HG02763 (cell line): ENCODE data around the gene ANKRD13B.

Source experiments
- ATAC-seq: cut with Tn5 transposase; IDR thresholded peaks from one replicate; pipeline ENCODE4 v1.9.1; 2021; ENCODE audit warnings: mild to moderate bottlenecking, moderate library complexity; ENCODE audit not compliant: unreplicated experiment

ANKRD13B gene

DNA sequence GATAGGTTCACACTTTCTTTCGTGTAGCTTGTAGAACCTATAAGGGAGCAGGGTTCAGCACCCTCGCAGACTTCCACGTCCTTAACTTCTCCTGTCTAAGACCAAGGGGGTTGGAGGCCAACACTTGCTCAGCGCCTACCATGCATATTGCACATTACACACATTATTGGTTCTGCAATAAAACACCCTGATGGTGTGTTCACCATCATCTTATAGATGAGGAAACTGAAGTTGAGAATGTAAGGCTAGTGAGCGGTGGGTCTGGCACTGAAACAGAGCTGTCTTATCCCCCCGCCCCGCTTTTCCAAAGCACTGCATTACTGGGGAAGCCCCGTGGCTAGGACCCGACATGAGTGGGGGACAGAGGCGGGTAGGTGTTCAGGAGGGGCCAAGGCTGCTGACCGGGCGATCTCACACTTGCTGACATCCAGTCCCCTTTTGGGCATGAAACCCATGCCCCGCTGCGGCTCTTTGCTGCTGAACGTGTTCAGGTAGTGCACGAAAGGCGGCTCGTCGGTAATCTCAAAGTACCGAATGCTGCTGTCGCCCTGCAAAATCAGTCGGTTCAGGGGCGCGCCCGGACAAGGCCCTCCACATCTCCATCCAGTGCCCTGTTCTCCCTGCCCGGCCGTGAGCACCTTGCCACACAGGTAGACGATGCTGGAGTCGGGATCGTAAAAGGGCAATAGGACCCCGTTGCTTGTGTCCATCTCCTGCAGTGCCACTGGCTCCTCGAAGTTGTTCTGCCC is 23.5 kb downstream of the ANKRD13B start:
- no peak for ATAC-seq

DNA sequence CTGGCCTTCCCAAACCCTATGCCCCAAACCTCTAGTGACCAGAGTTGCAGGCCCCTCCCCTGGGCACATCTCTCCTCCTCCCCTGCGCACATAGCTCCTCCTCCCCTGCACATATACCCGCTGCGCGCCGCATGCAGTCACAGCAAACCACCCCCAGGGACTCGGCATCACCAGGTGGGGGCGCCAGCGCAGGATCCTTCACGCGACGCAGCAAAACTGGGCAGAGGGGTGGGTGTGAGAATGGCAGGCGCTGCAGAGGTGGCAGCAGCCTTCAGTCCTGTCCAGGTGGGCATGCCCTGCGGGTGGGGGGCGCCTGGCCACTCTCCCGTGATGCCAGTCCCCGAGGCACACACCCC is 24.2 kb downstream of the ANKRD13B start:
- ATAC-seq, result no peak

DNA sequence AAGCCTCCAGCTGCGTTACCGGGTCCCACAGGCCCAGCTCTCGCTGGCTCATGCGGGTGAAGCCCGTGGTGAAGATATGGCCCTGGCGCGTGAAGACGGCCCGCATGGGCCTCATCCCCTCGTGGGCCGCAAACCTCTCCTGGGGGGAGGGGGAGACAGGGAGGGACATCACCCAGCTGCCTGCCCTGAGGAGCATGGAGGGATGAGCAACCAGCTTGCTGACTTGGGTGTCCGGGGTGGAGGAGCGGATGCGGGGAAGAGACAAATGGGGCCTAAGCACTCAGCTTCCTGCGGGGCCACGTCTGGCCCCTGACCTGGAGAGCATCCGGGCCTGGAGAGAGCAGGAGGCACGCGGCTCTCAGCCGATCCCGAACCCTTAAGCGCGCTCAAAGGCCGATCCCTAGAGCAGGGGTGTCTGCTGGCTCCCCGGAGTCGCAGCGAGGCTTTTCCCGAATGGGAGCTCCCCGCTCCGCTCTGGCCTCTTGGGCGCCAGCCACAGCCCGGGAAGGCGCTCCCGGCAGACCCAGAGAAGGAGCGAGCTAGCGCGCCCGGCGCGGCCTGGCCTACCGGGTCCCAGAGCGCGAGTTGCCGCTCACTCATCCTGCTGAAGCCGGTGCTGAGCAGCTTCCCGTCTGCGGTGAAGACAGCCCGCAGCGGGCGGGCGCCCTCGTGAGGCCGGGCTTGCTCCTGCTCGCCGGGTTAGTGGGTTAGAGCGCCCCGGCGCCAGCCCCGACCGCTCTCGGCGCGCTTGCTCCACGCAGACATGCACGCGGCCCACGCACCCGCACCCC is 24.7 kb downstream of the ANKRD13B start:
- no peak for ATAC-seq

DNA sequence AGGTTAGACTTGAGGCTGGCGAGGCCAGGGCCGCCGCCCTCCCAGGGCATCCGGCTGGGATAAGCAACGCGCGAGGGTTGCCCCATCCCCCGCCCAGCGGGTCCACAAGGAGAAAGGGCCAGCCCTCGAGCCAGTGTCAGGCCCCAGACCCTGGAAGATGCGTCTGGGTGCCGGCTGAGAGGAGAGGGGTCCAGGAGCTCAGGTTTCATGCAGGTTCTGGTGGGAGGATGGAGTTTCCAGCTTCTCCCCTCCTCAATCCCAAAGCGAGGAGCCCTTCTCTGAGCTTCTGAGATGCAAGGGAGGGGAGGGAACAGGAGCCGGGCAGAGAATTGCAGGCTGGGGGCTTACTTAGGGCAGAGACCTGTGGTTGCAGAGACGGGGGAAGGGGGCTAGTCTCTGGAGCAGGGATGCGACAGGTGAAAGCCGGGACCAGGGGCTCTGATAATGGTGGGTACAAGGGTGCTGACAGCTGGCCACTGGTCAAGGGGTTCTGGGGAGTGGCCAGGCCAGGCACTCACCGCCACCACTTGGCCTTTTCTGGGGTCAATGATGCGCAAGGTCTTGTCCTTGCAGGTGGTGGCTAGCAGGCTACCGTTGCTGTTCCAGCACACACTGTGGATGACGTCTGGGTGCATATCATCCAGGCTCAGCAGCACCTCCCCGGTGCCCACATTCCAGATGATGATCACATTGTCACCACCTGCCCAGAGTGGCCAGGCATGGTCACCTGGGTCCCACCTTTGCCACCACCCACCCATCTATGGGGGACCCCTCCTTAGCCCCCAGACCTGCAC is 25.5 kb downstream of the ANKRD13B start:
- no peak for ATAC-seq

DNA sequence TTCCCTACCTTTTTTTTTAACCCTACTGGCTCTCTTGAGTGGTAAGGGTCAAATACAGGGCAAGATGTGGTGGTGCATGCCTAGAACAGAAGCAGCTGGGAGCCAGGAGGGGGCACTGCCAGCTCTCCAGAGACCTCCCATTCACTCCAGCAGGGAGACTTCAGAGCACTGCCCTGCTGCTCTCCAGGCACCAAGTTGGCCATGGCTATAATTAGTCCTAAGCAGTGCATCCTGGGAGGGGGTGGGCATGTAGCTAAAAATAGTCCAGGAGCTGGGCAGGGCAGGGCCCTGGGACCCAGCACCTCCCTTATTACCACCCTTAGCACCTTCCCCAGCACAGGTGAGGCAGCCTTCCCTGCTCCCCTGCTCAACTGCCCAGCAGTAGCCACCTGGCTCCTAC is 26.3 kb downstream of the ANKRD13B start:
- ATAC-seq, result no peak

DNA sequence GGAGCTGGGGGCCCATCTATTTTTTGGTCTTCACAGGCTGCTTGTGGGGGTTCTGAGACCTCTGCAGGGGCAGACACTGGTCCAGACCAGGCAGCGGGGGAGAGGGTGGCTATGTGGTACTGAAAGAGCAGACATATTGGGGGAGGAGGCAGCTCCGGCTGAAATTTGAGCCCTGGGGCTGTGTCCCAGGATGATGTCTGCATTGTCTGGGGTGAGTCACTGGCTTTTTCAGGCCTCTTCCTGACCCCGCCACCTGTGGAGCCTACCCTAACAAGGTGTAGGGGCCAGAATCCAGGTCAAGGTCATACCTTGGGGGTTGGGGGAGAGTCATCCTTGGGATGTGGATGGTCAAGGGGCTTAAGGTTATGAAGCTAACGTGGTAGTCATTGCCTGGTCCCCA is 27.3 kb downstream of the ANKRD13B start:
- no peak for ATAC-seq

DNA sequence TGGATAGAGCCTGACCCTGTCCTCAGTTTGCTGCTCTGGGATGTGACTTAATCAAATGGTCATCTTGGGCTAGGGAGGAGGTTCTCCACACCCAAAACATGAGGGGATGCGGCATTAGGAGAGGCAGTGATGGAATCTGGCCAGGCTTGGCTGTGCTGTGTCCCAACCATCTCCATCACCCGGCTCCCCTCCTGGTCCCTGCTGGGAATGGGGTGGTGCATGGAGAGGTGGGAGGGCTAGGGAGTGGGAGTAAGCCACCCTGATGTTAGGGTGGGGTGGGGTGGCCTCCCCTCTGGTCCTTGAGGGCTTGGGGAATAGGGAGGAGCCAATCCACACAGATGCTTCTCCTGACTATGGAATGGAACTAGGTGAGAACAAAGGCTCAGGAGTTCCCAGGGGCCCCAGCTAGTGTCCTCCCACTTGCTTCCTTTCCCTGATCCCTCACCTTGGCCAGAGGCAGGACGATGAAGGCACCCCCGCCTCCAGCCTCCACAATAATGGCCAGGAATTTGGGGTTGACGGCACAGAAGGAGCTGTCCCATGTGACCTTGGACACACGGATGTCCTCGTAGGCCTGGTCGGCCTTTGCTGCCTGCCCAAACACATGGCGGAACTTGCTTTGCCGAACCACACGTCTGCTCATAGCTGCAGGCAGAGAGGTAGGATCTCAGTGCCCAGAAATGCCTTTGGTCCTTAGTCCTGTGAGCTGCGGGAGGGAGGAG is 28.0 kb downstream of the ANKRD13B start:
- ATAC-seq, result no peak

DNA sequence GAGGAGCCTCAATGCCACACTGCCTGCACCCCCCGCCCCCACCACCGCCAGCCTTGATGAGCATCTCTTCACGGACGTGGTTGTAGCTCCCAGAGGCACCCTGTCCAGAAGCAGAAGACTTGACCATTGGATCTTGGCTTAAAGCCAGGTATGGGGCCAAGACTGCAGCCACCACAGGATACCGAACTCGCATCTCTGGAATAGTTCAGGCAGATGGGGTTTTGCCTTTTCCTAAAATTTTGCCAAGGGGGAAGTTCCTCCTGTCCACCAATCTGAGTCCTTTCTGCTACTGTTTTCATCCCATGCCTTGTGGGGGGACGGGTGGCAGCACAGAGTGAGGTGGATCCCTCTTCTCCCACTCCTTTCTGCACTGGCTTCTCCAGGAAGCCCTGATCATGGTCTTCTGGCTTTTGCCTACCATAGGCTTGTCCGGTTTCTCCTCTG is 28.8 kb downstream of the ANKRD13B start:
- no peak for ATAC-seq

DNA sequence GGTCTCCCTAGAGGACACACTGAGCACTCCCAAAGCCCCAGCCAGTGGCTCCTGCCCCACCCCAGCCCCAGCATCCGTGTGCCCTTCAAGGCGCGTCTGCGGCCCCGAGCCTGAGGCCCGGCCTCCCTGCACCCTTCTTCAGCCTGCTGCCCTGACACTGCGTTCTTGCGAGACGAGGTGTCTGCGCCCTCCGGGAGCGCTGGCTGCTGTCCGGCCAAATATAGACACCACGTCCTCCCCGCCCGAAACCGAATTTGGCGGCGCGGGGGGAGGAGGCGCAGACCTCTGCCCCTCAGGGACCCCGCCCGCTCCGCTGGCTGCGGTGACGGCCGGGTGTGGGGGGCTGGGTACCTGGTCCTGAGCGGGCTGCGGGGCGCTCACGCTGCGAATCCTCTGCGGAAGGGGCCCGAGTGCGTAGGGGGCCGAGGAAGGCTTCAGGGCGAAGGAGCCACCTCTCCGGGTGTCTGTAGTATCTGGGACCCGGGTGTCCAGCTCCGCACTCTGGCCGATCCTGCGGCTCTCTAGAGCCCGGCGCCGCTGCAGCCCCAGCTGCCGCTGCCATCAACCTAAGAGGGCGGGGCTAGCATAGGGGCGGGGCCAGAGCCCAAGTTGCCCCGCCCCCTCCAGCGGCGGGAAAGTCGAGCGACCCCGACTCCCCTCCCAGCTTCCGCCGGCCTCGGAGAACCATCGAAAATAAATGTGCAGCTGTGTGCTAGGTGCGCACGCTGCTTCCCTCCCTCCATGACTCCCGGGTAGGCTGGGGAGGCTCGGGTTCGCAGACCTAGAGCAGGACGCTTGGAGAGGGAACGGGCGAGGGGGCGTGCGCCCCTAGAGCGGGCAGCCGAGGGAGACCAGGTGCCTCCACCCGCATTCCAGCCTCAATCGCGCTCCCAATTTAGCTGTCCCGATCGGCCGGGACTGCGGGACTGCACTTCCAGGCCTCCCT is 29.7 kb downstream of the ANKRD13B start, which contains the start of gene CORO6:
Gene CORO6 (minus strand): TSS at position 576 of the 946 bp plus-strand sequence. CDS start 1,491 bp downstream, outside the sequence.
- ATAC-seq, result no peak

DNA sequence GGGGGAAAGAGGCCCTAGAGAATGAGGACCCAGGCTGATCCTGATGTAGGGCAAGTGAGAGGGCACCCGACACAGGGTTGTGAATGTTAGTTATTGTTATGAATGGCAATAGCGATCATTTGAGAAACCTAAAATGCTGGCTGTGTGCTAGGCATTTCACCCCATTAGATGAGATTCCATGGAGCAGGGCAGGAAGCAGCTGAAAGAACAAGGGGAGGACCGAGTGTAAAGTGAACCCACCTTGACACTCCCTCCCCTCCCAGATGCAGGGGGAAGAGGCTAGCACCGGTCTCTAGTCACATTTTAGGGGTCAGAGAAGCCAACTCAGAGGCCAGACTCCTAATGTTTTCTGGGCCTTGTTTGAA is 30.3 kb downstream of the ANKRD13B start:
- ATAC-seq, result no peak

DNA sequence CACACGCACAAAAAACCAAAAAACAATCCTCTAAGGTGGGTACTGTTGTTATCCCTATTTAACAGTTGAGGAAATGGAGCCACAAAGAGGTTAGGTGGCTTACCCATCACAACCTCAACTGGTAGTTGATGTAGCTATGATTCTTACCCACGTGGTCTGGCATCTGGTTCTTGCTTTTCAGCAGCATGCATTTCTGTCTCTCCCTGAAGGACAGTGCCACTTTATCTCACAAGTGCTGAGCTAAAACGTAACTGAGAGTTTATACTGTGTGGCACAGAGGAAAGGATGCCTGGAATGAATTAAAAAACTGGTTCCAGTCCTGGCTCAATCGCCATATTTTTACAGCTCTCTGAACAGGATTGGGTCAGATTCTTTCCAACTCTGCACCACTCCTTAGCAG is 31.7 kb downstream of the ANKRD13B start:
- no peak for ATAC-seq

DNA sequence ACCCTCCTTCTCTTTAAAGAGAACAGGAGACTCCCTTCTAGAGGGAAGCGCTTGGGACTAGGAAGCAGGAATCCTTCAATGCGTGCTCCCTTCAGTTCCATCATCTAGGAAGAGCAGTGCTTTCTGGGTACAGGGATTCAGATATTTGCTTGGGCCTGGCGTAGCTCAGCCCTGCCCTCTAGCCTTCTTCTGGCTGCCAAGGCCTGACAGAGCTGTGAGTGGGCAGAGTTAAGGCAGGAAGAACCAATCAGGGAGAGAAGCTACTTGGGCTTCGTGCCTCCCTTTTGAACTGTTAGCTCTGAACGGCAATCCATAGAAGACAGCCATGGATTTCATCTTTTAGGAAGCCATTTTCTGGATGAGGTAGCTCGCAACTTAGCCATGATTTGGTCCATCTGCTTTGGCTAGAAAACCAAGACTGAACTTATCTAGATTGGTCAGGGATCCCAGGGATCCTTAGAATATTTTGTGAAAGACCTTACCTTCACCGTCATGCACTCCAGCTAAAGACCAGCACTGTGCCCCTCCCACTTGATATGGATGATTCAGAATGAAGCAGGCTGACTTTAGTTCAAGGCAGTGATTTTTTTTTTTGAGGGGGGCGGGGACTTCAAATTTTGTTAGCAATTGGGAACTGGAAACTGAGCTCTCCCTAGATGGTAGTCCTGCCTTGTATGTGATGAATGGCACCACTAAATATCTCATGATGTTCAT is 32.3 kb downstream of the ANKRD13B start:
- ATAC-seq, result no peak

DNA sequence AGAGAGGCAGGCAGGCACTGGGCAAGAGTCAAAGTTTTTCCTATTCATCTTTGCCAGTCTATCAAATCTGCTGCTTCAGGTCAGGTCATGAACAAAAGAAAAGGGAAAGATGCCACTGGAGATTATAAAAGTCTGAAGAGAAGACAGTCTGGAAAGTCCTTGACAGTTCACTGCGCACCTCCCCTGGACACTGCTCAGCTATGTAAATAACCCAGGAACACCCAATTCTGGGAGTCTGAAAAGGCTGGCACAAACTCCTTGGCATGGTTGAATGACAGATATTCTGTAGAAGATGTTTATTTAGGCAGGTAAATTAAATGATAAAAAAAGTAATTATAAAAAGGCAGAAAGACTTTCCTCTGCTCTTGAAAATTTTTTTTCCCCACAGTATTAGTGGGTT is 35.0 kb downstream of the ANKRD13B start:
- ATAC-seq, result no peak

DNA sequence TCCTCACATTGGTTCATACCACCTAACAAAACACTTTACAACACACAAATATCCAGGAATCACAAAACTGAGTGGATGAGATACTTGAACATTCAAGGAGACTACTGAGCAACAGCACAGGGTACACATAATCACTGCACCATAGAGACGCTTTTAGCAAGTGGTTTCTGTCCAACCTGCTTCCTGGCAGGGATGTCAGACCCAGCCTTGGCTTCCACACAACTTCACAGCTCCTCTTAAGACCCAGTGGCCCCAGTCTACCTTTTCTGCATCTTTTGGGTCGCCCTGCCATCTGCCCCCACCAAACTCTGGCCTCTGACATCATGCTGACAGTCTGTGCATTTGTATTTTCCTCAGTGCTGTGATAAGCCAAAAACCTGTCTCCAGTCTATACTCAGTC is 35.7 kb downstream of the ANKRD13B start:
- ATAC-seq, result no peak

DNA sequence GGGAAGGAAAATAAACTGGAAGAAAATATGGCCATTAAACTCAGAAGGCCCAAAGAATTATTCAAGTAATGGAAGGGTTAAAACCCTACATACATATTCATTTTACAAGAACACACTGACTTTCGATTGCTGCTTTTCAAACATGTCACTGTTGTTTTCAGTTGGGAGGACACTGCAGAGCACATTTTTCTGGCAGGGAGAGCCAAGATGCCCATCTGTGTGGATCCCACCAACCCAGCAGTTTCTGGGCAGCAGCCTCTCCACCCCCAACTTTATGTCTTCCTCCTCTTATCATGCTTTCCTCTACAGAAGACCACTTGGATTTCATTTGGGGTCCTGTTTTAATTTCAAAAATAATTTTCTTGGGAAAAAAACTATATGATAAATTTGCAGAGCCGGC is 36.9 kb downstream of the ANKRD13B start:
- no peak for ATAC-seq

DNA sequence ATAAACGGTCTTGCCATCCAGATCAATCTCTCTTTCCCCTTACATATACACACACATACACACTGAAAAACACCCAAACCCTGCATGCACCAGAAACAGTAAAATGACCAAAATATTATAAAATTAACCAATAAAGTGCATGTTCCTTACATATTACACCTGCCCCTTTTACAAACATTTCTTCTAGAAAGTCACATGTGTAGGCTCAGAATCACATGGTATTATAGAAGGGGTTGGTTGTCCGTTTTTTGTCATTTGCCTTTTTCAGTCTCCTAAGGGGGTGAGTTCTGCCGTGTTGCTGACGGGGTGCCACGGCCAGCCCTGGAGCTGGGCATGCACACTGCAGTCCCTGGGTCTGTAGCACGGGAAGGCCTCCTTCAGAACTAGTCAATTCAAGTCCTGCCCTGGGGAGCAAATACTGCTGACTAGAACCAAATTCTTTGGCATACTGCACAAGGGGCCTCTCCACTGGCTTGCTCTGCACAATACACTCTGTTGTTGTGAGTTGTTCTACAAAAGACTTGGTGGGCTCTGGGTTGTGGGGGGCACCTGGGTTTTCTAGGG is 37.8 kb downstream of the ANKRD13B start:
- no peak for ATAC-seq

DNA sequence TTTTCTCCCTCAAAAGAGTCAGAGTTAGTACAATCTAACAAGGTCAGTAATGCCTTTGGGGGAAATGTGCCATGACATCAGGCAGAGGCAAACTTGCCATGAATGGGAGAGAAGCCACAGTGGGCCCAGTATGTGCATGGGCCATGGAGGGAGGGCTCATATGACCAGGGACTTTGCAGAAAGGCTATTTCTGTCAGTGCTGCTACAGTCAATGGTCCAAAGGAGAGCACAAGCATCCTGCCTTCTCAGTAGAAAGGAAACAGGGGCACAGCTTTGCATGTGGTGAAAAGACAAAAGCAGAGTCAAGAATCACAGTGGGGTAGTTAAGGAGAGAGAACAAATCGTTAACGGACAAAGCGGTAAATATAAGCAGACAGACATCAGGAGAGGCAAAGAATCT is 41.0 kb downstream of the ANKRD13B start:
- ATAC-seq, result no peak

DNA sequence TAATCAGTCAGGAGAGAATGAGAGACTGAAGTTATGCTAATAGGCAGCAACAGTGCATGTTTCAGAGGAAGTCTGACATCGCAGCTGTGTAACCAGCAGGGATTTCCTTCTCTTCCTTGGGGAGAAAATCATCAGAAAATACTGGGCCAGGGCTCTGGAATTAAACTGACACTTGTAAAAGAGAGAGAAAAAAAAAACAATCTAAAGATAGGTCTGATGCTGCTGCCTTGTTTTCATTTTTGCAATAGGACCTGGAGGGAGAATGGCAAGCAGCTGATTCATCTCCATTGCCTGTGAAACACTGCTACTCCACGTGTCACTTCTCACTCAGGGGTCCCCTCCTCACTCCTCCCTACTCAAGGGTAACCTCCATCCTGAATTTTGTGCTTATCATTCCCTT is 47.5 kb downstream of the ANKRD13B start:
- no peak for ATAC-seq
